ENCODE data around the gene MYOM3.

MYOM3 gene

DNA sequence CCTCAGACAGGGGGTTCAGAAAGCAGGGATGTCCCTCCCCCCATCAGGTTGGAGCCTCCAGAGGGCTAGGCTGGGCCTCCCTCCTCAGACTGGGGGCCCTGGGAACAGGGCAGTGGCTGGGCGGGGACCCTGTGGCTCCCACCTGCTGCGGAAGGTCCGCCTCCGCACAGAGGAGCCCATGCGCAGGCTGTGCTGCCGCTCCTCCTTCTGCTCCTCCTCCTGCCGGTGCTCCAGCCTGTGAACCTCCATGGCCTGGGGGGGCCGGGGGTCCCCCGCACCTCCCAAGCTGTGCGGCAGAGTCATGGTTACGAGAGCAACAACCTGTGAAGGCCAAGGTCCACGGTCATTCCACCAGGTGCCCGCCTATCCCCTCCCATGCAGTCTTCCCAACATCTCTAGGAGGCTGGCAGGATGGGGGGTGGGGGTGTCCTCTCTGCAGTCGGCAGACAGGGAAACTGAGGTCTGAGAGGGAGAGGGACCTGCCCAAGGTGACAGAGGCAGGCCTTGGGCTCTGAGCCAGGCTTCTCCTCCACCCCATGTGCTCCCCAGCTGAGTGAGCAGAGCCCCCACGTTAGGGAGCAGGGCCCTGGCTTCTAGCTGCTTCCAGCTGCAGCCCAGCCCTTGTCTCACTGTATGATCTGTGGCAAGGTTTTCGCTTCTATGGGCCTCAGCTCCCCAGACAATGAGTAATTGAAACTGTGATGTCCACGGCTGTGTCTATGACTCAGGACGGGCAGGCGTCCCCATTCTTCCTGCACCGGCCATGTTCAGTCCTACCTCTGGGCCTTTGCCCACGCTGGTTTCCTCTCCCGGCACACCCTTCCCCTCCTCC is 3.4 kb downstream of the MYOM3 start:
- DNase-seq, result no peak
- TF ChIP-seq, protein P1, sequence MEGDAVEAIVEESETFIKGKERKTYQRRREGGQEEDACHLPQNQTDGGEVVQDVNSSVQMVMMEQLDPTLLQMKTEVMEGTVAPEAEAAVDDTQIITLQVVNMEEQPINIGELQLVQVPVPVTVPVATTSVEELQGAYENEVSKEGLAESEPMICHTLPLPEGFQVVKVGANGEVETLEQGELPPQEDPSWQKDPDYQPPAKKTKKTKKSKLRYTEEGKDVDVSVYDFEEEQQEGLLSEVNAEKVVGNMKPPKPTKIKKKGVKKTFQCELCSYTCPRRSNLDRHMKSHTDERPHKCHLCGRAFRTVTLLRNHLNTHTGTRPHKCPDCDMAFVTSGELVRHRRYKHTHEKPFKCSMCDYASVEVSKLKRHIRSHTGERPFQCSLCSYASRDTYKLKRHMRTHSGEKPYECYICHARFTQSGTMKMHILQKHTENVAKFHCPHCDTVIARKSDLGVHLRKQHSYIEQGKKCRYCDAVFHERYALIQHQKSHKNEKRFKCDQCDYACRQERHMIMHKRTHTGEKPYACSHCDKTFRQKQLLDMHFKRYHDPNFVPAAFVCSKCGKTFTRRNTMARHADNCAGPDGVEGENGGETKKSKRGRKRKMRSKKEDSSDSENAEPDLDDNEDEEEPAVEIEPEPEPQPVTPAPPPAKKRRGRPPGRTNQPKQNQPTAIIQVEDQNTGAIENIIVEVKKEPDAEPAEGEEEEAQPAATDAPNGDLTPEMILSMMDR (IDR thresholded peaks at IDR 0.05; ENCODE audit: low read depth, low read length), result no peak
- Histone ChIP-seq H3K4me3 (ENCODE audit: low read depth, low read length) (no peak overlapping the region), H3K4me1 (no peaks in the 10 kb centered on the region), H3K9me3 (no peaks in the 10 kb centered on the region), H3K27me3 (no peaks in the 10 kb centered on the region), H3K36me3 (no peaks in the 10 kb centered on the region)

DNA sequence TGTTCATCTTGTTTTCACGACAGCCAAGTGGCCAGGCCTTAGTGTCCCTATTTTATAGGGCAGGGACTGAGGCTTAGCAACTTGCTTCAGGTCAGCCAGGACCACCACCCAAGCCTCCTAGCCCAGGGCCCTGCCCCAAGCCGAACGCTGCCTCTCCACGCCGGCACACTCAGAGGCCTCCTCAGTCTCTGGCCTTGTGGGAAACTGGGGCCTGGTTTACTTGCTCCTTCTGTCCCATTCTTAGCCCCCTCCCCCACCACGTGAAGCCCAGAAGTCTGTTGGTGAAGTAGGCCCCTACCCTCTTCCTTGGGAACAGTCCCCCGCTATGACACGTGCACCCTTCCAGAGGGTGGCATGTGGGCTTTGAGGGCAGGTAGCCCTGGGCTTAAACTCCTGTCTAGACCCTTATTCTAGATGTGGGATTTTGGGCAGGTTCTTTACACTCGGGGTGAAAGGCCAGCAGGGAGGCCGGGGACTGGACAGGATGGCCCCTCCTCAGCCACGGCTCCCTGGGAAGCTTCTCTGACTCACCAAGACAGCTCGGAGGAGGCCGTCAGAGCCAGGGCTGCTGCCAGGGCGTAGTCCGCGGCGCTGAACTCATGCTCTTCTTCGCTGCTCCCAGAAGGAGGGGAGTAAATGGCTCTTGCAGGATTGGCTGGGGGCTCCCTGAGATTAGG is 4.3 kb downstream of the MYOM3 start:
- Histone ChIP-seq H3K9me3 (no peaks in the 10 kb centered on the region), H3K27me3 (no peaks in the 10 kb centered on the region), H3K4me3 (ENCODE audit: low read depth, low read length) (no peak overlapping the region), H3K4me1 (no peaks in the 10 kb centered on the region), H3K36me3 (no peaks in the 10 kb centered on the region)
- no peak for DNase-seq
- TF ChIP-seq, protein P1 (IDR thresholded peaks at IDR 0.05; ENCODE audit: low read depth, low read length), result no peak

DNA sequence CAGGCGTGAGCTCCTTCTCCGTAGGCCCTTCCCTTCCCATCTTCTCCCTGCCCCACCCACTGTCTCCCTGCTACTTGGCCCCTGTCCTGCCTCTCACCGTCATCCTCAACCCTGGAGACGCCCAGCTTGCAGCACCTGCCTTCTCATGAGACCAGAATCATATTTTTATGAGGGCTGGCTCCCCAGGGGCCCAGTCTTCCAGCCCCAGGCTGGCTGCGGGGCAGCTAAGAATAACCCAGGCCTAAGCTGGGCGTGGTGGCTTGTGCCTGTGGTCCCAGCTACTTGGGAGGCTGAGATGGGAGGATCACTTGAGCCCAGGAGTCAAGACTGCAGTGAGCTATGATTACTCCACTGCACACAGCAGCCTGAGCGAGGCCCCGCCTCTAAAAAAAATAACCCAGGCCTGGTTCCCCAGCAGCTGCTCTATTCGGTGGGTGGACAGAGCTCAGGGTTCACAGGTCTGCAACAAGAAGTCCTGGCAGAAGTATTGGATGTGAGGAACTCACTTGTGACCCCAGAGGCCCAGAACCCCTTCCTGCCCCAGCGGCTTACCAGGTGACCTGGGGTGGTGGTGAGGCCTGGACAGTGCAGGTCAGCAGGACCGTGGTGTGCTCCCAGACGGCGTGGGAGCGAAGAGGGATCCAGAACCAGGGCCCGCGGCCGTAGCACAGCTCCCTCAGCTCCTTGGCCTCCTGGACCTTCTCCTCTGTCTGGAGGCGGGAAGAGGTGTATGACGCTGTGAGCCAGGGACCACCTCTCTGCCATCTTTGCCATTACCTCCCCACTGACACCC is 6.4 kb downstream of the MYOM3 start:
- no peak for DNase-seq
- H3K4me3 ChIP-seq (ENCODE audit: low read depth, low read length), result no peak overlapping the region
- H3K36me3 ChIP-seq, result no peaks in the 10 kb centered on the region

DNA sequence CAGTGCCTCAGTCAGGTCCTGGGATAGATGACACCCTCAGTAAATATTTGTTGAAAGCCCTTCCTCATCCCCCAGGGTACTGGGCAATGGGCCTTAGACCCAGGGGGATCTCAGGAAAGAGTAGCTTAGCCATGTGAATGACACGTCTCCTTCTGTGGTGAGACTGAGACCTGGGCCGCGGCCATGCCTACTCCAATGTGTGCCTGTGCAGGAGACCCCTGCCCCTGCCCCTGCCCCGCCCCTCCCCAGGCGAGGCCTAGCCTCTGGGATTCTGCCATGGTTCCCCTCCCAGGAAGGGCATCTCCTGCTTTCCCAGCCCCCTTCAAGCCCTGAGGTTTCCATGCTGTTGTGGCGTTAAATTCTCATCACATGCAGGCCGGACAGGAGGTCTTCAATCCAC is 7.1 kb downstream of the MYOM3 start:
- TF ChIP-seq, protein P1 (IDR thresholded peaks at IDR 0.05; ENCODE audit: low read depth, low read length), result no peak
- no peaks in the 10 kb centered on the region for H3K4me1 ChIP-seq

More for the DNA sequence above, 6.4 kb downstream of the MYOM3 start:
- Histone ChIP-seq H3K27me3 (no peaks in the 10 kb centered on the region), H3K4me1 (no peaks in the 10 kb centered on the region), H3K9me3 (no peaks in the 10 kb centered on the region)
- TF ChIP-seq, protein P1 (IDR thresholded peaks at IDR 0.05; ENCODE audit: low read depth, low read length), result no peak

DNA sequence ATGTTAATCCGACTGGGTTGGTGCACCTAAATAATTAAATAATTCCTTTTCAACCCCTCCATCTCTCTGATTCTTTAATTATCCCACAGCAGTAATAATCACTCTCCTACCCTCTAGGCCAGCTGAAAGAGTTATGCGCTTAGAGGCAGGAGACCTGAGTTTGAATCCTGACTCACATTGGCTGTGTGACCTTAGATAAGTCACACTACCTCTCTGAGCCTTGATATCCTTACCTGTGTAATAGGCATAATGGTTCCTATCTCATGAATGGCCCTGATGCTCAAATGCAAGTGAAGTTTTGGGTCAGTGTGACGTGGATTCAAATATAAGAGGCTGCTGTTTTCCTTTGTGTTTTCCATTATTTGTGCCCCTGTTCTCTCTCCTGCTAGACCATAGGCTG is 8.1 kb downstream of the MYOM3 start:
- Histone ChIP-seq H3K4me1 (no peaks in the 10 kb centered on the region), H3K27me3 (no peaks in the 10 kb centered on the region), H3K9me3 (no peaks in the 10 kb centered on the region), H3K36me3 (no peaks in the 10 kb centered on the region), H3K4me3 (ENCODE audit: low read depth, low read length) (no peak overlapping the region)
- TF ChIP-seq, protein P1 (IDR thresholded peaks at IDR 0.05; ENCODE audit: low read depth, low read length), result no peak
- DNase-seq, result no peak

More for the DNA sequence above, 7.1 kb downstream of the MYOM3 start:
- no peak overlapping the region for H3K4me3 ChIP-seq (ENCODE audit: low read depth, low read length)
- no peaks in the 10 kb centered on the region for H3K27me3 ChIP-seq
- DNase-seq, result no peak
- no peaks in the 10 kb centered on the region for H3K36me3 ChIP-seq
- H3K9me3 ChIP-seq, result no peaks in the 10 kb centered on the region
